Activated B cell treated with CpG ODN at 0.5 μM for 24 hours (primary cell): Measurements from ENCODE around the gene CXCR5. TPM values are rescaled to one million over a fixed set of nuclear protein-coding genes. Genes with fewer than 3 reads are reported as not detected.

Experiments
- ATAC-seq: fragments of 200-7000 bp; cut with Tn5 transposase; one replicate; pipeline ENCODE4 v1.10.0; 2021; ENCODE audit warnings: low read depth, mild to moderate bottlenecking, moderate library complexity
- CTCF ChIA-PET: fragments of 350-600 bp; sonication (Branson Sonifier 250); formaldehyde crosslinking; loops from one replicate; lab custom pipeline; 2021; ENCODE audit warnings: antibody characterized with exemption; lab: Charles Lee
- POLR2A ChIA-PET: fragments of 350-600 bp; sonication (Branson Sonifier 250); formaldehyde crosslinking; loops from one replicate; lab custom pipeline; 2021; ENCODE audit warnings: antibody characterized with exemption; lab: Charles Lee
- DNase-seq: peaks from one replicate; pipeline ENCODE4 v3.0.0; 2022
- H3K27ac Mint-ChIP-seq: one replicate; pipeline ENCODE4 v1.8.0; 2020; ENCODE audit warnings: mixed read lengths
- H3K27me3 Mint-ChIP-seq: one replicate; pipeline ENCODE4 v1.8.0; 2021; ENCODE audit warnings: mixed read lengths
- H3K36me3 Mint-ChIP-seq: one replicate; pipeline ENCODE4 v1.8.0; 2021; ENCODE audit warnings: low read depth, mixed read lengths
- H3K4me1 Mint-ChIP-seq: one replicate; pipeline ENCODE4 v1.8.0; 2021; ENCODE audit warnings: mixed read lengths
- H3K4me3 Mint-ChIP-seq: one replicate; pipeline ENCODE4 v1.8.0; 2020; ENCODE audit warnings: mild to moderate bottlenecking, mixed read lengths
- H3K9me3 Mint-ChIP-seq: one replicate; pipeline ENCODE4 v1.8.0; 2020; ENCODE audit warnings: mixed read lengths
- CTCF ChIP-seq: fragments of 200-600 bp; IDR thresholded peaks from one replicate; pipeline ENCODE4 v1.8.0; 2022; ENCODE audit warnings: antibody characterized with exemption, mild to moderate bottlenecking
- intact Hi-C: fragments of 100-400 bp; cut with micrococcal nuclease; formaldehyde crosslinking; loops from one replicate; pipeline ENCODE4 v1.15.1; 2024
- total RNA-seq: library from RNA; stranded (reverse); gene quantifications from 2 replicates; pipeline ENCODE4 v1.2.3, GENCODE V29; 2022

CXCR5 gene
- total RNA-seq, 1 donor from 2014 or later: 199 TPM

GRCh38 chr11:118895093-118896039 is 11.7 kb downstream of the CXCR5 start:
- H3K4me1 Mint-ChIP-seq: peaks cover 85% of the 10 kb centered on the region
- peak; percentile 62 for DNase-seq
- POLR2A ChIA-PET: interaction anchor here (0.5 to 4.6 kb wide), 30 partner anchors 8 to 1065 kb away, joined by 3 to 213 read pairs (median 4); partner anchors contain the start of genes BCL9L and DDX6
- no peaks in the 10 kb centered on the region for H3K9me3 Mint-ChIP-seq
- CTCF ChIA-PET: interaction anchor here (0.7 to 3.1 kb wide), 11 partner anchors 9 to 206 kb away, joined by 3 to 14 read pairs (median 4); partner anchors contain the start of gene CXCR5
- TF ChIP-seq CTCF: no peak
- peak; percentile 70 for ATAC-seq
- intact Hi-C loops: loop anchor here (1.0 kb wide), 3 partner anchors 9 to 205 kb away; no protein-coding TSS in a partner anchor
- peak overlapping the region; percentile 80 for H3K4me3 Mint-ChIP-seq
- no peaks in the 10 kb centered on the region for H3K27me3 Mint-ChIP-seq
- H3K27ac Mint-ChIP-seq: peak overlapping the region; percentile 98
- H3K36me3 Mint-ChIP-seq: peaks cover 83% of the 10 kb centered on the region

DNA sequence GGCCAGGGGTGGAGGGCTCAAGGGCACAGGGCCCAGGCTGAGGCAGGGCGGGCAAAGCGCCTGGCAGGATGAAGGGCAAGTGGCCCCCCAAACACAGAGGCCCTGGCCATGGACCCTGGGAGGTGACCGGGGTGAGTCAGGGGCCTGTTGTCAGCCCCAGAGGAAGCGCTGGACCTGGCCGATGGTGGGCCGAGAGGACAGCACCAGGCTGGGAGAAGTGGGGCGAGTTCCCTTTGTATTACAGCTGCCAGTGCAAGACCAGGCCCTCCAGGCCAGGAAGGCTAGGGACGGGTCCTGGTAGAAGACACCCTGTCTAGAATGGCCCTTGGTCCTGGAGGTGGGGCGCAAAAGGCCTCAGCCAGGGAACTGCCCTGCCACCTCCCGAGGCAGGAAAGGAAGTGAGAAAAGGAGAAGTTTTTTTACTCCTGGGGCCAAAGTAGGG is 12.8 kb downstream of the CXCR5 start:
- no peaks in the 10 kb centered on the region for H3K27me3 Mint-ChIP-seq
- ChIA-PET POLR2A (interaction anchor here (0.7 to 4.6 kb wide), 12 partner anchors 17 to 206 kb away, joined by 3 to 213 read pairs (median 10); partner anchors contain the start of genes BCL9L and DDX6), CTCF (interaction anchor here (0.7 to 3.1 kb wide), 7 partner anchors 10 to 124 kb away, joined by 3 to 12 read pairs (median 4); partner anchors contain the start of gene CXCR5)
- H3K36me3 Mint-ChIP-seq: peaks cover 83% of the 10 kb centered on the region
- peaks cover 77% of the 10 kb centered on the region for H3K4me1 Mint-ChIP-seq
- no peaks in the 10 kb centered on the region for H3K9me3 Mint-ChIP-seq
- peak overlapping the region; percentile 98 for H3K27ac Mint-ChIP-seq
- DNase-seq (no peak), ATAC-seq (no peak)
- H3K4me3 Mint-ChIP-seq: peak overlapping the region; percentile 55
- TF ChIP-seq CTCF: no peak
- intact Hi-C loops: no loop called here

DNA sequence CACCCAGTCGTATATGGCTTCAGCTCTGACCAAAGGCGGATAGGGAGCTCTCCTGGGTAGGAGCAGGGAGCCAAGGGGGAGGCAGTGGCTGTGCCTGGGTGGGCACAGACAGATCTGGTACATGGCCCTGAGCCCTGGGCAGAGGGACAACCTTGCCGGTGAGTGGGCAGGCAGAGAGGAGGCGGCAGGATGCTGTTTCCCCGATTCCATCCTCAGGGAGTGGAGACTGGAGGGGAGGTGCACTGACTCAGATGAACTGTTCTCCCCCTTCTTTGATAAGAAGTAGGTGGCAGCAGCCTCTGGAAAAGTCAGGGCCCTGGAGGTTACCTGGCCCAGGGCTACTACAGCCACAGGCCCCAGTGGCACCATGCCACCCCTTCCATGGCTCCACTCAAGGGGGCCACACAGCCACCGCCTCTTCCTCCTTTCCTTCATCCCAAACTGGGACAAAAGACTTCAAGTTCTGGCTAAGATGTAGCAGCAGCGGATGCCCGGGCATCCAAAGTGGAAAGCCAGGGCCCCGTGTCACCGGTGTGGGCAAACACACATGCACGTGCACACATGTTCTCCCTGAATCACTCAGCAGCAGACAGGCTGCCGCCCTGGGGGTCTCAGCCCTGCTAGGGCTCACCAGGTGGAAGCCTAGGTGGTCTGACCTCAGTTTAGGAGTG is 13.4 kb downstream of the CXCR5 start:
- ChIA-PET CTCF (interaction anchor here (1.7 to 3.1 kb wide), 2 partner anchors 13 to 33 kb away, joined by 4 to 12 read pairs; partner anchors contain the start of gene CXCR5), POLR2A (interaction anchor here (0.7 to 4.6 kb wide), 12 partner anchors 10 to 207 kb away, joined by 4 to 213 read pairs (median 6); partner anchors contain the start of genes CXCR5 and DDX6)
- ATAC-seq (no peak), DNase-seq (no peak)
- Mint-ChIP-seq H3K4me1 (peaks cover 71% of the 10 kb centered on the region), H3K4me3 (peak overlapping the region; percentile 55), H3K27ac (peak overlapping the region; percentile 98), H3K27me3 (no peaks in the 10 kb centered on the region), H3K36me3 (peaks cover 83% of the 10 kb centered on the region), H3K9me3 (no peaks in the 10 kb centered on the region)
- TF ChIP-seq CTCF: no peak
- intact Hi-C loops: no loop called here

DNA sequence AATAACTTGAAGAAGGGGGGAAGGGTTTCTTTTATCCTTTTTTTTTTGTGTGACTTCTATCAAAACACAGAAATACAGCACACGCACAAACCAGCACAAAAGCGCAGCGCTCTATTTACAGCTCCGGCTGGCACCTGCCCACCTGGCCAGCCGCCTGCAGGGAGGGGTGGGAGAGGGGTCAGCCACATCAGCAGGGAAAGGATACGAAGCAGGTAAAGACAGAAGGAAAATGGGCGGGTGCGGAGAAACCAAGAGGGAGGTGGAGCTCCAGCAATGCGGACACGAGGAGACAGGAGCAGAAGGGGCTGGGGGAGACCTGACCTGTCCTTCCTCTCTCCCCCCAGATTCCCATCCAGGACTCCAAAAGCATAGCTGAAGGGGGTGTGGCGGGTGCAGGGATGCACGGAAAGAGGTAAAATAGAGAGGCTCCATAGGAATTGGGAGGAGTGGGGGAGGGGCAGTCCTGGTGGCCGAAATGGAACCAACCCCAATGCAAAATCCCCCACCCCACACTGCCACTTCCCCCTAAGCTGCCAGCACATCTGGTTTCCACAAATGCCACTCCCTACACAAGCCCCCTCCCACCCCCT is 14.1 kb downstream of the CXCR5 start:
- intact Hi-C loops: no loop called here
- ChIA-PET POLR2A (interaction anchor here (0.6 to 4.6 kb wide), 11 partner anchors 8 to 113 kb away, joined by 4 to 213 read pairs (median 4); partner anchors contain the start of genes CXCR5 and DDX6), CTCF (interaction anchor here (1.2 kb wide), 1 partner anchor 77 kb away, joined by 3 read pairs; no protein-coding TSS in a partner anchor)
- H3K9me3 Mint-ChIP-seq: no peaks in the 10 kb centered on the region
- peaks cover 76% of the 10 kb centered on the region for H3K36me3 Mint-ChIP-seq
- DNase-seq (no peak), ATAC-seq (no peak)
- H3K4me1 Mint-ChIP-seq: peaks cover 64% of the 10 kb centered on the region
- TF ChIP-seq CTCF: no peak
- H3K27me3 Mint-ChIP-seq: no peaks in the 10 kb centered on the region
- peak overlapping the region; percentile 98 for H3K27ac Mint-ChIP-seq
- peak overlapping the region; percentile 1 for H3K4me3 Mint-ChIP-seq
